Trophoblast cell (in vitro differentiated cells and primary cell): ENCODE data around the gene HAGHL.

ENCODE experiments used
- DNase-seq, 2 donors: peaks; one replicate each; pipeline ENCODE4 v3.0.0-alpha.2; 2016
- H2AFZ ChIP-seq: 2 replicates; pipeline ENCODE4 v1.6.1; 2013; ENCODE audit warnings: low read length, moderate library complexity, mild to moderate bottlenecking; ENCODE audit not compliant: insufficient read depth, poor library complexity
- H2AK5ac ChIP-seq: 2 replicates; pipeline ENCODE4 v1.6.1; 2013; ENCODE audit warnings: mild to moderate bottlenecking, low read length
- H2BK120ac ChIP-seq: 2 replicates; pipeline ENCODE4 v1.6.1; 2013; ENCODE audit warnings: low read length, mild to moderate bottlenecking, moderate library complexity; ENCODE audit not compliant: insufficient read depth, poor library complexity
- H2BK12ac ChIP-seq: 2 replicates; pipeline ENCODE4 v1.6.1; 2013; ENCODE audit warnings: mild to moderate bottlenecking, low read length, moderate library complexity
- H2BK5ac ChIP-seq: 2 replicates; pipeline ENCODE4 v1.6.1; 2013; ENCODE audit warnings: low read length, low read depth, moderate library complexity, mild to moderate bottlenecking; ENCODE audit not compliant: poor library complexity
- H3K14ac ChIP-seq: 2 replicates; pipeline ENCODE4 v1.6.1; 2013; ENCODE audit warnings: mild to moderate bottlenecking, low read length
- H3K18ac ChIP-seq: 2 replicates; pipeline ENCODE4 v1.6.1; 2013; ENCODE audit warnings: mild to moderate bottlenecking, low read length
- H3K23ac ChIP-seq: 2 replicates; pipeline ENCODE4 v1.6.1; 2013; ENCODE audit warnings: low read length
- H3K27ac ChIP-seq: 2 replicates; pipeline ENCODE4 v1.5.1; 2013; ENCODE audit warnings: low read depth, mild to moderate bottlenecking, inconsistent platforms, low read length, moderate library complexity
- H3K27me3 ChIP-seq: 2 replicates; pipeline ENCODE4 v1.6.1; 2013; ENCODE audit warnings: inconsistent platforms, mild to moderate bottlenecking, low read length, moderate library complexity; ENCODE audit not compliant: insufficient read depth
- H3K36me3 ChIP-seq, 2 experiments: 1 replicate in 1 of 2; 2 replicates in 1 of 2; pipeline ENCODE4 v1.6.1; 2013; ENCODE audit warnings: low read length in 2 of 2, mild to moderate bottlenecking in 2 of 2, moderate library complexity in 1 of 2; ENCODE audit not compliant: insufficient read depth in 2 of 2, control insufficient read depth in 1 of 2
- H3K4ac ChIP-seq: 2 replicates; pipeline ENCODE4 v1.6.1; 2013; ENCODE audit warnings: low read depth, mild to moderate bottlenecking, low read length, moderate library complexity
- H3K4me1 ChIP-seq, 2 experiments: 1 replicate in 1 of 2; 2 replicates in 1 of 2; pipeline ENCODE4 v1.6.1; 2013; ENCODE audit warnings: low read length in 2 of 2, mild to moderate bottlenecking in 2 of 2, moderate library complexity in 1 of 2; ENCODE audit not compliant: insufficient read depth in 2 of 2, control insufficient read depth in 1 of 2
- H3K4me2 ChIP-seq: 2 replicates; pipeline ENCODE4 v1.6.1; 2013; ENCODE audit warnings: inconsistent platforms, mild to moderate bottlenecking, low read length, moderate library complexity
- H3K4me3 ChIP-seq: 2 replicates; pipeline ENCODE4 v1.5.1; 2013; ENCODE audit warnings: mild to moderate bottlenecking, low read depth, low read length, inconsistent platforms
- H3K79me1 ChIP-seq: one replicate; pipeline ENCODE4 v1.6.1; 2013; ENCODE audit warnings: low read length
- H3K79me2 ChIP-seq: 2 replicates; pipeline ENCODE4 v1.6.1; 2013; ENCODE audit warnings: low read length, mild to moderate bottlenecking; ENCODE audit not compliant: control insufficient read depth, insufficient read depth, poor library complexity
- H3K9ac ChIP-seq: 2 replicates; pipeline ENCODE4 v1.6.1; 2013; ENCODE audit warnings: mild to moderate bottlenecking, low read length
- H3K9me3 ChIP-seq: 2 replicates; pipeline ENCODE4 v1.6.1; 2013; ENCODE audit warnings: low read depth, mild to moderate bottlenecking, control low read depth, inconsistent platforms, low read length; ENCODE audit not compliant: insufficient read depth
- H4K12ac ChIP-seq: 2 replicates; pipeline ENCODE4 v1.6.1; 2013; ENCODE audit warnings: low read depth, mild to moderate bottlenecking, low read length, moderate library complexity
- H4K8ac ChIP-seq: 2 replicates; pipeline ENCODE4 v1.6.1; 2013; ENCODE audit warnings: low read depth, mild to moderate bottlenecking, low read length, moderate library complexity
- H4K91ac ChIP-seq: one replicate; pipeline ENCODE4 v1.6.1; 2013; ENCODE audit warnings: low read depth, mild to moderate bottlenecking, low read length, moderate library complexity
- WGBS: extraction: QIAGEN DNeasy Blood & Tissue Kit; methylation state at CpG from one replicate; pipeline ENCODE4 v1.1.7; 2013; ENCODE audit warnings: missing lambda C conversion rate; ENCODE audit not compliant: insufficient read length, insufficient coverage; ENCODE audit errors: extremely low coverage; 5-methylcytosine and 5-hydroxymethylcytosine counted together

The HAGHL gene

GRCh38 chr16:727291-727977 is 528 bp downstream of the HAGHL start:
- Histone ChIP-seq H3K36me3 (peaks cover 6 to 13% of the 10 kb centered on the region in 2 experiments), H3K4me2 (peak overlapping the region; percentile 68), H3K23ac (no peak overlapping the region), H3K79me1 (peaks cover 3% of the 10 kb centered on the region), H2BK5ac (no peak overlapping the region), H2BK120ac (no peak overlapping the region), H3K4me1 (peaks cover 10 to 13% of the 10 kb centered on the region in 2 experiments), H3K27ac (no peak overlapping the region), H3K14ac (no peak overlapping the region), H2AFZ (no peak overlapping the region), H3K9ac (peak overlapping the region; percentile 30), H4K12ac (no peak overlapping the region), H3K4me3 (peak overlapping the region; percentile 65), H4K91ac (peak overlapping the region; percentile 4), H2BK12ac (no peak overlapping the region), H3K4ac (no peak overlapping the region), H3K79me2 (no peaks in the 10 kb centered on the region), H3K27me3 (peaks cover 7% of the 10 kb centered on the region), H2AK5ac (no peak overlapping the region), H3K9me3 (peaks cover 1% of the 10 kb centered on the region), H4K8ac (no peak overlapping the region), H3K18ac (no peak overlapping the region)
- no CpG with 5 or more reads among the region's 61 CpGs for WGBS
- no peak for DNase-seq

- DNase-seq: peak; percentile 70 to 75
- H2AFZ ChIP-seq: peak overlapping the region; percentile 56
- peak overlapping the region; percentile 68 for H3K4me2 ChIP-seq
- H3K36me3 ChIP-seq: peaks cover 11 to 20% of the 10 kb centered on the region in 2 experiments
- H3K4me1 ChIP-seq: peaks cover 10 to 13% of the 10 kb centered on the region in 2 experiments
- peak overlapping the region; percentile 45 for H3K14ac ChIP-seq
- H3K23ac ChIP-seq: no peak overlapping the region
- H3K18ac ChIP-seq: peak overlapping the region; percentile 64
- peak overlapping the region; percentile 72 for H4K12ac ChIP-seq
- H4K8ac ChIP-seq: peak overlapping the region; percentile 83
- no peak overlapping the region for H3K27ac ChIP-seq
- H3K27me3 ChIP-seq: peaks cover 7% of the 10 kb centered on the region
- no peak overlapping the region for H2BK12ac ChIP-seq
- no peak overlapping the region for H2BK120ac ChIP-seq
- H3K79me2 ChIP-seq: no peaks in the 10 kb centered on the region
- peak overlapping the region; percentile 16 for H3K4ac ChIP-seq
- H2AK5ac ChIP-seq: peak overlapping the region; percentile 14
- H4K91ac ChIP-seq: peak overlapping the region; percentile 53
- H3K4me3 ChIP-seq: peak overlapping the region; percentile 51
- WGBS: no CpG with 5 or more reads among the region's 80 CpGs
- no peak overlapping the region for H3K9ac ChIP-seq
- peaks cover 3% of the 10 kb centered on the region for H3K79me1 ChIP-seq
- no peak overlapping the region for H2BK5ac ChIP-seq
- H3K9me3 ChIP-seq: peaks cover 1% of the 10 kb centered on the region
Observed at GRCh38 chr16:728131-728889, 1.4 kb downstream of the HAGHL start.

GRCh38 chr16:728890-729744 is 2.2 kb downstream of the HAGHL start:
- H3K23ac ChIP-seq: no peak overlapping the region
- H3K4me1 ChIP-seq: peaks cover 10 to 13% of the 10 kb centered on the region in 2 experiments
- no CpG with 5 or more reads among the region's 55 CpGs for WGBS
- H3K79me1 ChIP-seq: peaks cover 3% of the 10 kb centered on the region
- no peak overlapping the region for H4K12ac ChIP-seq
- no peak overlapping the region for H4K8ac ChIP-seq
- H2BK5ac ChIP-seq: no peak overlapping the region
- no peak overlapping the region for H2AFZ ChIP-seq
- H4K91ac ChIP-seq: no peak overlapping the region
- no peak overlapping the region for H3K14ac ChIP-seq
- no peak overlapping the region for H2BK12ac ChIP-seq
- H3K4ac ChIP-seq: no peak overlapping the region
- no peak overlapping the region for H3K27ac ChIP-seq
- DNase-seq: no peak
- H3K79me2 ChIP-seq: no peaks in the 10 kb centered on the region
- peak overlapping the region; percentile 68 for H3K4me2 ChIP-seq
- no peak overlapping the region for H2BK120ac ChIP-seq
- no peak overlapping the region for H3K18ac ChIP-seq
- no peak overlapping the region for H3K9ac ChIP-seq
- no peak overlapping the region for H3K4me3 ChIP-seq
- peaks cover 1% of the 10 kb centered on the region for H3K9me3 ChIP-seq
- no peak overlapping the region for H2AK5ac ChIP-seq
- peaks cover 7% of the 10 kb centered on the region for H3K27me3 ChIP-seq
- H3K36me3 ChIP-seq: peaks cover 19 to 28% of the 10 kb centered on the region in 2 experiments
